Left cardiac atrium (tissue), 4 donors: ENCODE results near the gene PARP6. TPM values are rescaled to one million over a fixed set of nuclear protein-coding genes. Genes with fewer than 3 reads are reported as not detected.

Experiments
- ATAC-seq, 2 donors: fragments of 200-7000 bp; cut with Tn5 transposase; one replicate each; pipeline ENCODE4 v1.9.1; 2020; ENCODE audit warnings: mild to moderate bottlenecking in 2 of 2, moderate library complexity in 2 of 2
- DNase-seq: peaks from one replicate; pipeline ENCODE4 v3.0.0-alpha.2; 2020
- intact Hi-C, 2 donors: fragments of 100-400 bp; cut with DNase I; formaldehyde crosslinking; loops; one replicate each; pipeline versions ENCODE4 v1.14.1 to v1.15.1; 2022 to 2023
- total RNA-seq, 2 donors: library from RNA; stranded (reverse); fragmentation: NEBNext Ultra II Directional; extraction: Animal tissue kit (Norgen Biotek cat#: 25700); gene quantifications; one replicate each; pipeline ENCODE4 v1.2.1, GENCODE V29; 2021
- donor health status: DM: no; HTN: yes; CAD: no.
- donor health status: DM: no; HTN: yes; CAD: no; lungs with severe emphysema.
- donor health status: DM: yes; HTN: yes; CAD: no.
- donor health status: Dilated cardiomyopathy.

Gene PARP6
- total RNA-seq, 2 donors from 2014 or later, result 30.4 to 36.0 TPM

DNA sequence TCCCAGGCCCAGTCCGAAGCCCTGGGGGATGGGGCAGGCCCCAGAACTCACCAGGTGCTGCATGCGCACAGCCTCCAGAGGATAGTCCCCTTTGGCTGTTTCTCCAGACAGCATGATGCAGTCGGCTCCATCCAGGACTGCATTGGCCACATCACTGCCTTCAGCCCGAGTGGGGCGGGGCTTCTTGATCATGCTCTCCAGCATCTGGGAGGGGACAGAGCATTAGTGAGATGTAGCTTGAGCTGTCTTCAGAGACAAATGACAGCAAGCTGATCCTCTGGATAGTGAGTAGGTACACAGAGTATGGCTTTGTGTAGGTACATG, 65.7 kb downstream of the PARP6 start:
- intact Hi-C loops, result no loop called here
- DNase-seq, result no peak

DNA sequence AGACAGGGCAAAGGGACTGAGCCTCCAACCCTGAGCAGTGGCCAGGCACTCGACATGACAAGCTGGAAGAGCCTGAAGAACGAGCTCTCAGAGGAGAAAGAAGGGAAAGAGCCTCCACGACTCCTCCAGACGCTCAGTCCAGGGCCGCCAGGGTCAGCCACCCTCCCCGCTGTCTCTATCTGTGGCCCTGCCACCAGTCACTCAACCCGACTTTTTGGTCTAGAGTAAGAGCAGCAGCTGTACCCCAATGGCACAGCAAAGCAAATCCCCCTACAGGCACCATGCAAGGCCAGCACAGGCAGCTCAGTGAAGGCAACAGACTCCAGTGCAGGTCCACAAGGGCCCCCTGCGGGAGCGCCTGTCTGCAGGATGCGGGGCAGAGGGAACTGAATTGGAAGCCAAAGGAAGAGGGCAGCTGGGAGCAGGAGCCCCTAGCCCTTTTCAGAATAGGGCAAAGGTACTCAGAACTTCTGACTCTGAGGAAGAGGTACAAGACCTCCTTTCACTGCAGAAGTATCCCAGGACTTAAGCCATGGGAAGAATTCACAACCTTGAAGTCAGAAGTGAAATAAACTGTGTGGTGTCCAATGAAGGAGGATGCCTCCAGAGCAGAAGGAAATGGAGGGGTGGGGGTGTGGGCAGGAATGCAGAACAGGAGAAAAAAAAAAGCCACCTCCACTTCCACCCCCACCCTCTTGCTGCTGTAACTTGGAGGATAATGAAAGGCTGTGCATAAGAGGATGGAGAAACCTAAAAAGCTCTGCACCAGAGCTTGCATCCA, 66.3 kb downstream of the PARP6 start:
- no peak for DNase-seq
- no peak for ATAC-seq
- intact Hi-C loops, result no loop called here

More for the DNA sequence above, 65.7 kb downstream of the PARP6 start:
- ATAC-seq, result no peak

DNA sequence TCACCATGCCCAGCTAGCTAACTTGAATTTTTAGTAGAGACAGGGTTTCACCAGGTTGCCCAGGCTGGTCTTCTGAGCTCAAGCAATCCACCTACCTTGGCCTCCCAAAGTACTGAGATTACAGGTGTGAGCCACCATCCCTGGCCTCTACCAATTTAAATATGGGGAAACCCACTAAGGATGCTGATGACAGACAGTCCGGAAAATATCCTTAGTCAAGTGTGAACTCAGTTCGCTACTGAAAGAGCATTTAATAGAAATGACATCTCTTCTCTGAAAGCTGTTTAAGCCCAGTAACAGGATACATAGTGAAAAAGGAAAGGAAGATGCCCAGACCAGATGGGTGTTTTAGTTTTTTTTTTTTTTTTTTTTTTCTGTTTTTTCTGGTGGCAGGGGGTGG, 67.1 kb downstream of the PARP6 start:
- ATAC-seq (no peak), DNase-seq (no peak)
- intact Hi-C loops, result no loop called here

GRCh38 chr15:72203507-72203837, 68.9 kb downstream of the PARP6 start:
- peak; percentile 82 for DNase-seq
- intact Hi-C loops, result loop anchor here in 1 of 2 donors (5.0 kb wide), 1 partner anchor 69 kb away; the partner anchor contains the start of gene PARP6

DNA sequence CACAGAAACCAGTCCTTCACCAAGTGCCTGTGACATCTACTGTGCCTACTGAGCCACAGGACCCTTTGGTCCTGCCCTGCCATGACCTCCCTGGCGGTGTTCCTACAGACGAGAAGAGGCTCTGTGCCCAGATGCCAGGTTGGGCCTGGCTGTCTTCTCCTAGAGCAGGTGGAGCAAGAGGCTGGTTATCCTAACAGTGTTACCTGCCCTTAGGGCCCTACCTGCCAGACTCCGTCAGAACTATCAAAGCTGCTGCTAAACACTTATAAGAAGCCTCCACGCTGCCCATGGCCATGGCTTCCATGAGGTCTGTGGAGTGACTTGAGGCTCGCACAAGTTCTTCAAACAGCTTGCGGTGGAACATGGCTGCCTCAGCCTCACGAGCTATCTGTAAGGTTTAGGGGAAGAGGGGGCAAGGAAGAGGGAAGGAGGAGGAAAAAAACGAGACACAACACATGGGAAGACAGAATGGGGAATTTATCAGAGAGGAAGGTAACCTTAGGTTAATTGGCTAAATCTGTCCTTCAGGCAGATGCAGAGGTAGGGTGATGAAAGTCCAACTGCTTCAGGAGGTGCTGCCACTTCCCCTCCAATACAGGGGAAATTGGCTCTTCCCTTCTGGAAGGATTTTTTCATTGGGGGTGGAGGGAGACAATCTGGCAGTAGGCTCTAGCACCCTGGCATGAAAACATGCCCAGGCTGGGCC, 69.4 kb downstream of the PARP6 start:
- intact Hi-C loops, result loop anchor here in 1 of 2 donors (5.0 kb wide), 1 partner anchor 69 kb away; the partner anchor contains the start of gene PARP6
- ATAC-seq (no peak), DNase-seq (no peak)

More at GRCh38 chr15:72203507-72203837, 68.9 kb downstream of the PARP6 start:
- peak; percentile 77 to 86 for ATAC-seq

DNA sequence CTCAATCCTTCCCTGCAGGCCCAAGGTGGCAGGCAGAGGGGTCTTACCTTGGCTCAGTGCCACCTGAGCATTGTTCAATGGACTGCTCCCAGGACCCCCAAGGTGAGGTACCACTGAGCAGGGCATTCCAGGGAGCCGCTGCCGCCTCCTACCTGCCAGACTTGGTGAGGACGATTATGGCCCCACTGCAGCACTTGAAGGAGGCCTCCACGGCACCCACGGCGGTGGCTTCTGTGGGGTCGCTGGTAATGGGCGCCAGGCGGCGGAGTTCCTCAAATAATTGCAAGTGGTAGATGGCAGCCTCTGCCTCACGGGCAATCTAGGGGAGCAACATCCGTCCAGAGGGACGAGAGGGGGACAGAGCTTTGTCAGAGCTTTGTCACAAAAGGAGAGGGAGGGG, 70.1 kb downstream of the PARP6 start:
- intact Hi-C loops, result loop anchor here in 1 of 2 donors (5.0 kb wide), 1 partner anchor 70 kb away; the partner anchor contains the start of gene PARP6
- DNase-seq (no peak), ATAC-seq (no peak)

GRCh38 chr15:72201391-72201921, 70.9 kb downstream of the PARP6 start:
- no peak for DNase-seq
- no peak for ATAC-seq
- intact Hi-C loops, result loop anchor here in 1 of 2 donors (5.0 kb wide), 1 partner anchor 71 kb away; the partner anchor contains the start of gene PARP6

DNA sequence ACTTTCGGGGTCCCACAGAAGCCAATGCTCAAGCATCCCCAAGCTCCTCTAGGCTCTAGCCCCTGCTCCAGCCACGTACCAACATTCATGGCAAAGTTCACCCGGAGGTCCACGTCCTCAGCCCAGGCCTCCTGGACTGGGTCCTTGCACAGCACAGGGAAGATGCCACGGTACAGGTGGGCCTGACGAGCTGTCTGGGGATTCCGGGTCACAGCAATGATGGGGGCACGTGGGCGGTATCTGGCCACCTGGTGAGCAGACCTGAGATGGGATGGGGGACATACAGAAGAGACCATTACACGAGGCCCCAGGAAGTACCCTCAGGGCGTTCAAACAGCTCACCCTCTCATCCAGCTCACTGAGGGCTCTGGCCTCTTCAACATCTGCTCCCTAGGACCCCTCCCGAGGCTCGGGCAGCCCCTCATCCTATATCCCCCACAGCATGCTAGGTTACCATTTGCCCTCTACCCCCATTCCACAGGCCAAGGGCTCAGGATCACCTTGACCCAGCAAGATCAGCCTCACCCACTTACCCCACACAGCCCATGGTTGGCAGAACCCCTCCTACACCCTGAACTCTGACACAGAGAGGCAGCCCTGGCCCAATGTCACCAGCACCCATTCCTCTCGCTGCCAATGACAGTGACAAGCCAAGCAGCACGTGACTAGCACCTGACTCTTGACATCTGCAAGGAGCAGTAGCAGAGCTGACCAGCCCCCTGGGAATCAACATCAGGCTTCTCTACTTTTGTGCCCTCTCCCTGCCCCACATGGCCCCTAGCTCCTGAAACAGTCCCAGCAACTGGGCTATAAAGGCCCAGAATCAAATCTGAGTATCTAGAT, 71.7 kb downstream of the PARP6 start:
- intact Hi-C loops, result loop anchor here in 1 of 2 donors (5.0 kb wide), 1 partner anchor 72 kb away; the partner anchor contains the start of gene PARP6
- no peak for DNase-seq
- ATAC-seq, result peak in 1 of 2 donors; percentile 1

- intact Hi-C loops, result loop anchor here in 1 of 2 donors (5.0 kb wide), 1 partner anchor 73 kb away; the partner anchor contains the start of gene PARP6
- peak; percentile 45 to 55 for ATAC-seq
- DNase-seq, result peak; percentile 75
These were observed 72.6 kb downstream of the PARP6 start for GRCh38 chr15:72199721-72200212.

DNA sequence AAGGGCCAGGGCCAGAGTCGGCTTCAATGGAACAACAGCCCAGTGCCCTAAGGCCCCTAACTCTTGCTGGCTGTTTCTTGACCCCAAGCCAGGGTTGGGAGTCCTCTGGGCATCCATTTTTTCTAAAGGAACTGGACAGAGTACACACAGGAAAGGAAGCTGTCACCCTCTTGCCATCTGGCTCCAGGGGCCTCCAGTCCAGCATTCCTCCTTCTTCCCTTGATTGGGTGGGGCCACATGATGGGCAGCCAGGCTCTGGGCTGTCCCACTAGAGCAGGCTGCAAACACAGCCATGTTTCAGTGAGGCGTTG, 73.2 kb downstream of the PARP6 start:
- no peak for ATAC-seq
- no peak for DNase-seq
- intact Hi-C loops, result no loop called here

DNA sequence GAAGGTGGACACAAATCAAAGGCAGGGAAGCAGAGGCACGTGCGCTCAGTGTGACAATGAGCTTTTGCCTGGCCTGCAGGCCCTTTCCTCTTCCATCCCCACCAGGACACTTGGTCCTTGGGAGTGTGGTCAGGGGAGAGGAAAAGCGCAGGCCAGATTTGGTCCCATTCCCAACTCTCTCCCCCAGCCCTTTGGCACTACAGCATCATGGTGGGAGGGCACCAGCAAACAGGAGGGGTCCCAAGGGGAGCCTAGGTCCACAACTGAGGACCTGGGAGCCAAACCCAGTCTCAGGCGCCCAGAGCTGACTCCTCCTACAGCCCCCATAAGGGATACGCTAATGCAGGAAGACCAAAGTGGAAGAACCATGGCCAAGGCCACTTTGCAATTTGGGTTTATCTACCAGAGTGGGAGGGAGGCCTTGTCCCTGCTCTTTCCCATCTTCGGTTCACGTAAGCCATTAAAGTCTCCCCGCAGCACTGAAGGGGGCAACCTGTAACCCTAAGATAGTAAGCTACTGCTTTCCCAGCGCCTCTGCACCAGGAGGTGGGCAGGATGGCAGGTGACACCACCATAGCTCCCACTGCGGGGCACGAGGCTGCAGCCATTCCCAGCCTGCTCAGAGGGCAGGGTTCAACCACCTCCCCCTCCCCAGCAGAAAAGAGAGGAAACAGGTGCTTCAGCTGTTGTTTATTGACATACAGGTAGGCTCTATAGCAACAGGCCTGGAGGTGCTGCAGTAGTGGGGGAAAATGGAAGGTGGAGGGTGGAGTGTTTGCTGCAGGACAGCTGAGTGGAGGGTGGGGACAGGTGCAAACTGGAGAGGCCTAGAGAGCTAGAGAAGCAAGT, 73.8 kb downstream of the PARP6 start:
- DNase-seq, result no peak
- no peak for ATAC-seq
- intact Hi-C loops, result no loop called here

DNA sequence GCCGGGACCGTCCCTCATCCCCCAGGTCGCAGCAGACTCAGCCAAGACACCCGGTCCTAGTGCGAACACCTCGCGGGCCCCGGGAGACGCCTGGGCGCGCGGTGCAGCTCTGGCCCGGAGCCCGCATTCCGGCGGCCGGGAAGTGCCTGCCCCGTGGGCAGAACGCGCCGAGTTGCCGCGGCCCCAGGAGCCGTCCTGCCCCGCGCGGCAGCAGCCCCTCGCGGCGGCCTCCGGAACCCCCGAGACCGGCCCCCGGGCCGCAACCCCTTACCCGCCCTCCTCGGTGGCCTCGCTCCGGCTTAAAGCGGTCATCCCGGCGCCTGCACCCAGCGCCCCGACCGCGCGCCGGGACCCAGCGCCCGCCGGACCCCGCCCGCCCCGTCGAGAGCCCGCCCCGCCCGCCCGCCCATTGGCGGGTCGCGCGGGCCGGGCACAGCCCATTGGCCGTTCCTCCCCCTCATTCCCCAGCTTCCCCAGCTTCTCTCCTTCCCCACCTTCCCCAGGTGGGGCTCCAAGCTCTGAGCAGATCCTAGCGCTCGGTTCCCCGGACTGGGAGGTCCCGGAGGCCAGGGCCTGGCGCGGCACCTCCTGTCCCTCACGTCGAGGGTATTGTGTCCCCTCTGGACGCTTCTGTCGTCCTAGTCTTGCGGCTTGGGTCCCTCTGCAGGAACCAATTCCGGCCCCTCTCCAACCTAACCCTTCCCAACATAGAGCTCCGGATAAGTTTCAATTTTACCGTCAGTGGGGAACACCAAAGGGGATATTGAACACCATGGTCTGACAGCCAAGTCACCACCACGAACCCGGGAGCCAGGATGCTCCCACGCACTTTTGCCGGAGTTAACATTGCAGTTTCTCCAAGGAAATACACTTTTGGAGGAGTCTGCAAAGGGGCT, 74.6 kb downstream of the PARP6 start, which contains the start of gene GRAMD2A:
Gene GRAMD2A (minus strand): TSS at position 328 of the 896 bp plus-strand sequence.
- ATAC-seq (peak; percentile 59 to 65), DNase-seq (no peak)
- intact Hi-C loops, result no loop called here

GRCh38 chr15:72197041-72197459, 75.3 kb downstream of the PARP6 start:
- ATAC-seq (peak; percentile 14 to 24), DNase-seq (no peak)
- intact Hi-C loops, result no loop called here

- DNase-seq, result no peak
- intact Hi-C loops, result no loop called here
- ATAC-seq, result peak in 1 of 2 donors; percentile 1
These were observed 75.8 kb downstream of the PARP6 start for GRCh38 chr15:72196409-72197040.

DNA sequence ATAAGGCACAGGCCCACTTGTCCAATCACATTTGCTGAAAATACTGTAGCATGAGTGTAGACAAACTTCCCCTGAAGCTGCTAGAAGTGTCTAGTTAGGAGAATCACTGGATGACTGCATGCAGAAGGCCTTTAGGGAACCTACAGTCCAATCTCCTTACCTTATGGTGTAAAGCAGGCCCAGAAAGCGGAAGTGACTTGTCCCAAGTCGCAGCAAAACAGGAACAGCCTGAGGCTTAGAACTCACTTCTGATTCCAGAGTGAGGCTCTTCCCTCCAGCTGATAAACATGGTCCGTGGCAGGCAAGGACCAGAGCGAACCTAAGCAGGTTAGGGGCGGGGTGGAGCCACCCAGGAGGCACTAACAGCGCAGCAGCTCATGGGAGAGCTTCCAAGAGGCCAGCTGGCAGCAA, 77.2 kb downstream of the PARP6 start:
- intact Hi-C loops, result no loop called here
- DNase-seq (no peak), ATAC-seq (no peak)

- ATAC-seq, result no peak
- intact Hi-C loops, result no loop called here
These were observed 78.4 kb downstream of the PARP6 start for GRCh38 chr15:72193836-72194396.

More at GRCh38 chr15:72193836-72194396, 78.4 kb downstream of the PARP6 start:
- DNase-seq, result no peak
